Nephron progenitor cell (in vitro differentiated cells): ENCODE results near the gene PRR16.
"Not testable (repeated sequence)": the region's sequence is repeated elsewhere in the genome, so short reads cannot be mapped to it uniquely, and the experiment has no call there.

Experiments used
- DNase-seq: peaks from one replicate; pipeline ENCODE4 v3.0.0; 2021
- H3K27ac Mint-ChIP-seq: 2 replicates; pipeline ENCODE4 v1.8.0; 2021; ENCODE audit warnings: mild to moderate bottlenecking, moderate library complexity, mixed read lengths
- H3K27me3 Mint-ChIP-seq: 2 replicates; pipeline ENCODE4 v1.8.0; 2021; ENCODE audit warnings: mild to moderate bottlenecking, low read depth, mixed read lengths; ENCODE audit not compliant: poor library complexity
- H3K36me3 Mint-ChIP-seq: 2 replicates; pipeline ENCODE4 v1.8.0; 2021; ENCODE audit warnings: low read depth, mixed read lengths
- H3K4me1 Mint-ChIP-seq: 2 replicates; pipeline ENCODE4 v1.8.0; 2021; ENCODE audit warnings: mixed read lengths
- H3K4me3 Mint-ChIP-seq: 2 replicates; pipeline ENCODE4 v1.8.0; 2021; ENCODE audit warnings: mild to moderate bottlenecking, moderate library complexity, mixed read lengths
- H3K9me3 Mint-ChIP-seq: 2 replicates; pipeline ENCODE4 v1.8.0; 2021; ENCODE audit warnings: mild to moderate bottlenecking, moderate library complexity, mixed read lengths
- CTCF ChIP-seq: fragments of 200-600 bp; sonication (generic); IDR thresholded peaks from 2 replicates; pipeline ENCODE4 v1.5.0; 2021; ENCODE audit warnings: antibody characterized with exemption

The PRR16 gene

GRCh38 chr5:120690621-120691407 is 226.7 kb downstream of the PRR16 start:
- Mint-ChIP-seq H3K27me3 (peaks cover 3% of the 10 kb centered on the region), H3K4me1 (no peaks in the 10 kb centered on the region), H3K36me3 (no peaks in the 10 kb centered on the region), H3K4me3 (no peak overlapping the region), H3K27ac (no peak overlapping the region), H3K9me3 (no peaks in the 10 kb centered on the region)
- no peak for DNase-seq
- no peak for TF ChIP-seq CTCF

GRCh38 chr5:120692325-120692724 is 228.2 kb downstream of the PRR16 start:
- Mint-ChIP-seq H3K4me3 (no peak overlapping the region), H3K36me3 (no peaks in the 10 kb centered on the region), H3K27me3 (peaks cover 3% of the 10 kb centered on the region), H3K4me1 (peaks cover 3% of the 10 kb centered on the region), H3K9me3 (no peaks in the 10 kb centered on the region), H3K27ac (no peak overlapping the region)
- no peak for DNase-seq
- TF ChIP-seq CTCF = no peak

- Mint-ChIP-seq H3K27me3 (no peaks in the 10 kb centered on the region), H3K9me3 (no peaks in the 10 kb centered on the region), H3K4me3 (no peak overlapping the region), H3K4me1 (peaks cover 4% of the 10 kb centered on the region), H3K27ac (no peak overlapping the region), H3K36me3 (no peaks in the 10 kb centered on the region)
- no peak for TF ChIP-seq CTCF
- DNase-seq = no peak
These were observed 231.3 kb downstream of the PRR16 start for GRCh38 chr5:120695368-120695880.

- H3K4me3 Mint-ChIP-seq = no peak overlapping the region
- no peak for TF ChIP-seq CTCF
- peaks cover 14% of the 10 kb centered on the region for H3K4me1 Mint-ChIP-seq
These were observed 233.0 kb downstream of the PRR16 start for GRCh38 chr5:120697147-120697546.

GRCh38 chr5:120697670-120698327 is 233.7 kb downstream of the PRR16 start:
- H3K4me1 Mint-ChIP-seq = peaks cover 20% of the 10 kb centered on the region
- H3K9me3 Mint-ChIP-seq, DNase-seq, H3K27ac Mint-ChIP-seq, H3K4me3 Mint-ChIP-seq, H3K36me3 Mint-ChIP-seq: not testable (repeated sequence)
- H3K27me3 Mint-ChIP-seq = peaks cover 11% of the 10 kb centered on the region

More at GRCh38 chr5:120697147-120697546, 233.0 kb downstream of the PRR16 start:
- no peak for DNase-seq
- Mint-ChIP-seq H3K27ac (no peak overlapping the region), H3K9me3 (no peaks in the 10 kb centered on the region), H3K36me3 (no peaks in the 10 kb centered on the region), H3K27me3 (peaks cover 6% of the 10 kb centered on the region)

GRCh38 chr5:120700653-120701052 is 236.6 kb downstream of the PRR16 start:
- H3K4me3 Mint-ChIP-seq, H3K9me3 Mint-ChIP-seq, H3K27ac Mint-ChIP-seq, H3K36me3 Mint-ChIP-seq, DNase-seq: not testable (repeated sequence)
- H3K4me1 Mint-ChIP-seq = peaks cover 38% of the 10 kb centered on the region
- peaks cover 14% of the 10 kb centered on the region for H3K27me3 Mint-ChIP-seq

- Mint-ChIP-seq H3K27me3 (peaks cover 14% of the 10 kb centered on the region), H3K4me1 (peaks cover 53% of the 10 kb centered on the region), H3K4me3 (peak overlapping the region; percentile 87)
- not testable (repeated sequence) for H3K36me3 Mint-ChIP-seq, H3K9me3 Mint-ChIP-seq, DNase-seq, H3K27ac Mint-ChIP-seq
These were observed 238.9 kb downstream of the PRR16 start for GRCh38 chr5:120702817-120703538.
